B cell (primary cell): ENCODE results near the gene STMP1. TPM values are rescaled to one million over a fixed set of nuclear protein-coding genes. Genes with fewer than 3 reads are reported as not detected.
"Not testable (repeated sequence)": the region's sequence is repeated elsewhere in the genome, so short reads cannot be mapped to it uniquely, and the experiment has no call there.

Source experiments
- ATAC-seq: fragments of 200-7000 bp; cut with Tn5 transposase; one replicate; pipeline ENCODE4 v1.10.0; 2021; ENCODE audit warnings: low read depth, mild to moderate bottlenecking, moderate number of reproducible peaks, moderate library complexity
- CTCF ChIA-PET: fragments of 350-600 bp; sonication (Branson Sonifier 250); formaldehyde crosslinking; loops from one replicate; lab custom pipeline; 2021; ENCODE audit warnings: antibody characterized with exemption, inconsistent platforms; lab: Charles Lee
- POLR2A ChIA-PET: fragments of 350-600 bp; sonication (Branson Sonifier 250); formaldehyde crosslinking; loops from one replicate; lab custom pipeline; 2021; ENCODE audit warnings: antibody characterized with exemption; lab: Charles Lee
- DNase-seq: peaks from one replicate; pipeline ENCODE4 v3.0.0; 2013
- H2AFZ ChIP-seq: 2 replicates; pipeline ENCODE4 v1.6.1; 2012; ENCODE audit warnings: mild to moderate bottlenecking, low read depth, low read length; ENCODE audit not compliant: insufficient read depth, poor library complexity, severe bottlenecking
- H3K27ac ChIP-seq, 2 donors: 1 replicate in 1 of 2; 2 replicates in 1 of 2; pipeline ENCODE4 v1.5.1; 2012 to 2013; ENCODE audit warnings: low read length in 2 of 2, mild to moderate bottlenecking in 2 of 2, moderate library complexity in 1 of 2
- H3K27me3 ChIP-seq, 4 experiments: fragments of 200-600 bp in 1 of 4; sonication (generic) in 1 of 4; replicated peaks in 1 of 4; 1 replicate in 2 of 4; 2 replicates in 2 of 4; pipeline versions ENCODE4 v1.6.1 to v1.7.0; 2013 to 2016; ENCODE audit warnings: low read length in 3 of 4, mild to moderate bottlenecking in 2 of 4, mixed read lengths in 1 of 4, moderate library complexity in 1 of 4; ENCODE audit not compliant: insufficient read depth in 4 of 4, control insufficient read depth in 3 of 4; ENCODE audit errors: control extremely low read depth in 1 of 4
- H3K36me3 ChIP-seq, 2 experiments: replicated peaks in 1 of 2; 1 replicate in 1 of 2; 2 replicates in 1 of 2; pipeline versions ENCODE4 v1.6.1 to v1.7.1; 2013; ENCODE audit warnings: low read length in 1 of 2; ENCODE audit not compliant: insufficient read depth in 2 of 2, control insufficient read depth in 1 of 2; ENCODE audit errors: control extremely low read depth in 1 of 2, extremely low read depth in 1 of 2
- H3K4me1 ChIP-seq, 2 donors: fragments of 200-600 bp in 1 of 2; sonication (generic) in 1 of 2; 1 replicate in 1 of 2; 2 replicates in 1 of 2; pipeline versions ENCODE4 v1.5.1 to v1.6.1; 2013 to 2017; ENCODE audit warnings: low read length in 2 of 2; ENCODE audit not compliant: control insufficient read depth in 2 of 2, insufficient read depth in 2 of 2
- H3K4me2 ChIP-seq: replicated peaks from 2 replicates; pipeline ENCODE3; 2012; ENCODE audit warnings: mild to moderate bottlenecking, low read depth, low read length; ENCODE audit not compliant: poor library complexity, severe bottlenecking
- H3K4me3 ChIP-seq, 5 experiments: fragments of 200-600 bp in 1 of 5; sonication (generic) in 1 of 5; 1 replicate in 3 of 5; 2 replicates in 2 of 5; pipeline versions ENCODE4 v1.5.1 to v1.7.0; 2011 to 2016; ENCODE audit warnings: low read length in 4 of 5, mild to moderate bottlenecking in 4 of 5, low read depth in 2 of 5, control low read depth in 1 of 5, moderate library complexity in 1 of 5; ENCODE audit not compliant: insufficient read depth in 1 of 5; ENCODE audit errors: control extremely low read depth in 1 of 5, extremely low read depth in 1 of 5
- H3K79me2 ChIP-seq: fragments of 200-600 bp; sonication (generic); one replicate; pipeline ENCODE4 v1.6.0; 2016; ENCODE audit warnings: low read length; ENCODE audit not compliant: control insufficient read depth, insufficient read depth
- H3K9ac ChIP-seq: fragments of 200-600 bp; sonication (generic); 2 replicates; pipeline ENCODE4 v1.6.1; 2017; ENCODE audit warnings: mild to moderate bottlenecking, low read length, moderate library complexity
- H3K9me3 ChIP-seq, 3 donors: one replicate each; pipeline versions ENCODE4 v1.6.1 to v1.7.1; 2013; ENCODE audit warnings: low read length in 2 of 3; ENCODE audit not compliant: control insufficient read depth in 2 of 3, insufficient read depth in 1 of 3; ENCODE audit errors: control extremely low read depth in 1 of 3
- H4K20me1 ChIP-seq: 2 replicates; pipeline ENCODE4 v1.6.0; 2012; ENCODE audit warnings: mild to moderate bottlenecking, low read length; ENCODE audit not compliant: insufficient read depth, control insufficient read depth, poor library complexity, severe bottlenecking
- H3K27ac Mint-ChIP-seq: one replicate; pipeline ENCODE4 v1.8.0; 2021; ENCODE audit warnings: mixed read lengths
- H3K27me3 Mint-ChIP-seq: one replicate; pipeline ENCODE4 v1.8.0; 2021; ENCODE audit warnings: mixed read lengths
- H3K4me1 Mint-ChIP-seq: one replicate; pipeline ENCODE4 v1.8.0; 2021; ENCODE audit warnings: mixed read lengths
- H3K4me3 Mint-ChIP-seq: one replicate; pipeline ENCODE4 v1.8.0; 2021; ENCODE audit warnings: mixed read lengths
- H3K9me3 Mint-ChIP-seq: one replicate; pipeline ENCODE4 v1.8.0; 2022; ENCODE audit warnings: mixed read lengths; ENCODE audit not compliant: insufficient read depth
- CTCF ChIP-seq: fragments of 200-600 bp; IDR thresholded peaks from one replicate; pipeline ENCODE4 v1.8.0; 2022; ENCODE audit warnings: antibody characterized with exemption, mild to moderate bottlenecking
- EZH2 ChIP-seq: IDR thresholded peaks from 2 replicates; pipeline ENCODE4 v1.6.1; 2012; ENCODE audit warnings: borderline replicate concordance, low read depth, mild to moderate bottlenecking, moderate library complexity, low read length; ENCODE audit not compliant: insufficient read depth, poor library complexity, severe bottlenecking
- WGBS: methylation state at CpG from one replicate; pipeline ENCODE4 v1.1.5; 2013; ENCODE audit warnings: missing lambda C conversion rate; ENCODE audit not compliant: insufficient coverage; 5-methylcytosine and 5-hydroxymethylcytosine counted together
- intact Hi-C: fragments of 100-400 bp; cut with micrococcal nuclease; formaldehyde crosslinking; loops from one replicate; pipeline ENCODE4 v1.10.0; 2022
- polyA plus RNA-seq: library from polyadenylated mRNA; depleted of rRNA; stranded (reverse); fragments of >200 nt; gene quantifications from 2 replicates; pipeline ENCODE4 v1.2.3, GENCODE V29; 2012
- total RNA-seq, 2 donors: library from RNA; stranded (reverse); fragments of 120-200 nt in 1 of 2; gene quantifications; 1 replicate in 1 of 2; 2 replicates in 1 of 2; pipeline versions ENCODE4 v1.2.3 to v1.2.4, GENCODE V29; 2013 to 2022

Gene STMP1
- total and polyA plus RNA-seq, 2 donors (not counting 1 experiment from before 2014, with no cell fraction given): 11.0 to 33.5 TPM

- Mint-ChIP-seq H3K9me3 (no peaks in the 10 kb centered on the region), H3K4me1 (no peaks in the 10 kb centered on the region), H3K27me3 (no peaks in the 10 kb centered on the region), H3K4me3 (no peak overlapping the region), H3K27ac (no peak overlapping the region)
- H3K27ac ChIP-seq: no peak overlapping the region
- no peak for ATAC-seq
- ChIA-PET POLR2A (no interaction called here), CTCF (no interaction called here)
- H3K79me2 ChIP-seq: no peaks in the 10 kb centered on the region
- no CpG with 5 or more reads among the region's 3 CpGs for WGBS
- no peaks in the 10 kb centered on the region for H3K27me3 ChIP-seq
- TF ChIP-seq EZH2 (no peak), CTCF (no peak)
- no peaks in the 10 kb centered on the region for H4K20me1 ChIP-seq
- DNase-seq: no peak
- no peak overlapping the region for H3K9ac ChIP-seq
- H3K4me2 ChIP-seq: no peak overlapping the region
- H3K9me3 ChIP-seq: no peaks in the 10 kb centered on the region
- H3K4me3 ChIP-seq: no peak overlapping the region
- H2AFZ ChIP-seq: no peak overlapping the region
- H3K36me3 ChIP-seq: peaks cover 0 to 1% of the 10 kb centered on the region in 2 experiments
- no peaks in the 10 kb centered on the region for H3K4me1 ChIP-seq
- intact Hi-C loops: no loop called here
Measured at GRCh38 chr7:135692055-135692454, 29.7 kb downstream of the STMP1 start.

- WGBS: 92% methylated on average over 2 of the region's 7 CpGs
- POLR2A ChIA-PET, H3K4me2 ChIP-seq: not testable (repeated sequence)
Measured at GRCh38 chr7:135692606-135693005, 30.3 kb downstream of the STMP1 start.

More at GRCh38 chr7:135692606-135693005, 30.3 kb downstream of the STMP1 start:
- H3K4me3 Mint-ChIP-seq, H2AFZ ChIP-seq, H3K9me3 ChIP-seq, H4K20me1 ChIP-seq, intact Hi-C loops, H3K9ac ChIP-seq, H3K27ac ChIP-seq, H3K27me3 Mint-ChIP-seq, CTCF ChIA-PET, H3K9me3 Mint-ChIP-seq, H3K4me1 ChIP-seq, H3K4me3 ChIP-seq, DNase-seq, H3K36me3 ChIP-seq, H3K4me1 Mint-ChIP-seq, H3K79me2 ChIP-seq, H3K27ac Mint-ChIP-seq, H3K27me3 ChIP-seq, ATAC-seq: not testable (repeated sequence)
